ENCODE results near the gene NCOA3. TPM values are rescaled to one million over a fixed set of nuclear protein-coding genes. Genes with fewer than 3 reads are reported as not detected.

NCOA3 gene
- 10 to 100 TPM; 66.2 to 73.7 TPM for total RNA-seq

- H3K9me3 Mint-ChIP-seq, result no peaks in the 10 kb centered on the region
- ATAC-seq (peak; percentile 92), DNase-seq (peak; percentile 98)
- no peak for TF ChIP-seq CTCF (IDR thresholded peaks at IDR 0.05)
- ChIA-PET POLR2A (interaction anchor here (0.6 to 4.0 kb wide), 20 partner anchors 9 to 227 kb away, joined by 3 to 53 read pairs (median 4); no protein-coding TSS in a partner anchor), CTCF (interaction anchor here (0.6 to 7.0 kb wide), 16 partner anchors 8 to 228 kb away, joined by 3 to 44 read pairs (median 4); partner anchors contain the start of gene ZMYND8)
- peaks cover 38% of the 10 kb centered on the region for H3K36me3 Mint-ChIP-seq (ENCODE audit: low read depth)
- peaks cover 42% of the 10 kb centered on the region for H3K4me1 Mint-ChIP-seq (ENCODE audit: low read depth)
- H3K4me3 Mint-ChIP-seq, result peak within 1 kb of the TSS; percentile 94
- H3K27ac Mint-ChIP-seq, result peak within 1 kb of the TSS; percentile 87
- H3K27me3 Mint-ChIP-seq, result peaks cover 1% of the 10 kb centered on the region
- intact Hi-C loops (cut with micrococcal nuclease), result loop anchor here (2.0 to 10.0 kb wide), 4 partner anchors 15 to 109 kb away; no protein-coding TSS in a partner anchor
Observed at GRCh38 chr20:47501482-47502270, at the start of gene NCOA3. NCOA3 (plus strand) TSS chr20:47501887; CDS start chr20:47622248, 120,361 bp downstream.

- no peak for DNase-seq
- Mint-ChIP-seq H3K4me1 (ENCODE audit: low read depth) (peaks cover 47% of the 10 kb centered on the region), H3K27ac (no peak overlapping the region), H3K4me3 (no peak overlapping the region), H3K27me3 (no peaks in the 10 kb centered on the region), H3K9me3 (peaks cover 2% of the 10 kb centered on the region), H3K36me3 (ENCODE audit: low read depth) (no peaks in the 10 kb centered on the region)
- ChIA-PET POLR2A (interaction anchor here (1.2 to 1.6 kb wide), 5 partner anchors 19 to 49 kb away, joined by 3 to 8 read pairs (median 4); partner anchors contain the start of gene NCOA3), CTCF (interaction anchor here (1.1 to 2.7 kb wide), 4 partner anchors 21 to 179 kb away, joined by 4 to 14 read pairs (median 10); no protein-coding TSS in a partner anchor)
- intact Hi-C loops (cut with micrococcal nuclease), result no loop called here
- no peak for ATAC-seq
- TF ChIP-seq CTCF (IDR thresholded peaks at IDR 0.05), result no peak
Observed at GRCh38 chr20:47452736-47453161, 48.9 kb upstream of the NCOA3 start.

GRCh38 chr20:47453167-47453782 lies 48.4 kb upstream of the NCOA3 start:
- H3K4me3 Mint-ChIP-seq, result peak overlapping the region; percentile 34
- H3K4me1 Mint-ChIP-seq (ENCODE audit: low read depth), result peaks cover 51% of the 10 kb centered on the region
- intact Hi-C loops (cut with micrococcal nuclease), result no loop called here
- no peak for TF ChIP-seq CTCF (IDR thresholded peaks at IDR 0.05)
- POLR2A ChIA-PET, result interaction anchor here (0.6 to 1.6 kb wide), 7 partner anchors 19 to 238 kb away, joined by 3 to 8 read pairs (median 4); partner anchors contain the start of gene NCOA3
- peak; percentile 75 for DNase-seq
- peak; percentile 82 for ATAC-seq
- no peaks in the 10 kb centered on the region for H3K36me3 Mint-ChIP-seq (ENCODE audit: low read depth)
- peak overlapping the region; percentile 70 for H3K27ac Mint-ChIP-seq
- H3K27me3 Mint-ChIP-seq, result no peaks in the 10 kb centered on the region
- peaks cover 2% of the 10 kb centered on the region for H3K9me3 Mint-ChIP-seq
- CTCF ChIA-PET, result interaction anchor here (1.1 to 2.7 kb wide), 5 partner anchors 22 to 180 kb away, joined by 3 to 14 read pairs (median 8); no protein-coding TSS in a partner anchor

GRCh38 chr20:47454298-47455132 lies 47.2 kb upstream of the NCOA3 start:
- DNase-seq (no peak), ATAC-seq (no peak)
- Mint-ChIP-seq H3K4me1 (ENCODE audit: low read depth) (peaks cover 54% of the 10 kb centered on the region), H3K4me3 (no peak overlapping the region), H3K36me3 (ENCODE audit: low read depth) (no peaks in the 10 kb centered on the region), H3K27me3 (no peaks in the 10 kb centered on the region), H3K9me3 (peaks cover 2% of the 10 kb centered on the region), H3K27ac (peak overlapping the region; percentile 49)
- intact Hi-C loops (cut with micrococcal nuclease), result loop anchor here (5.0 kb wide), 1 partner anchor 48 kb away; the partner anchor contains the start of gene NCOA3
- TF ChIP-seq CTCF (IDR thresholded peaks at IDR 0.05), result no peak
- CTCF ChIA-PET, result interaction anchor here (0.9 to 2.7 kb wide), 6 partner anchors 23 to 181 kb away, joined by 3 to 14 read pairs (median 4); no protein-coding TSS in a partner anchor
- POLR2A ChIA-PET, result interaction anchor here (0.6 to 1.4 kb wide), 6 partner anchors 13 to 52 kb away, joined by 3 to 6 read pairs (median 4); partner anchors contain the start of gene NCOA3

Data from activated CD8-positive, alpha-beta T cell treated with anti-CD3 and anti-CD28 coated beads for 36 hours (primary cell).